ENCODE measurements around the gene FOXRED2.
"Not testable (repeated sequence)": the region's sequence is repeated elsewhere in the genome, so short reads cannot be mapped to it uniquely, and the experiment has no call there.

FOXRED2 gene

GRCh38 chr22:36506637-36507517, at the start of gene FOXRED2:
TSS of gene FOXRED2 (minus strand) at chr22:36507040. CDS start at chr22:36506422, 618 bp downstream.
- in situ Hi-C loops (cut with MboI; ENCODE audit: low sequenced_read_pairs), result no loop called here

GRCh38 chr22:36554098-36554497, 47.3 kb upstream of the FOXRED2 start:
- in situ Hi-C loops (cut with MboI; ENCODE audit: low sequenced_read_pairs), result no loop called here

GRCh38 chr22:36552289-36552688, 45.4 kb upstream of the FOXRED2 start:
- in situ Hi-C loops (cut with MboI; ENCODE audit: low sequenced_read_pairs), result no loop called here

DNA sequence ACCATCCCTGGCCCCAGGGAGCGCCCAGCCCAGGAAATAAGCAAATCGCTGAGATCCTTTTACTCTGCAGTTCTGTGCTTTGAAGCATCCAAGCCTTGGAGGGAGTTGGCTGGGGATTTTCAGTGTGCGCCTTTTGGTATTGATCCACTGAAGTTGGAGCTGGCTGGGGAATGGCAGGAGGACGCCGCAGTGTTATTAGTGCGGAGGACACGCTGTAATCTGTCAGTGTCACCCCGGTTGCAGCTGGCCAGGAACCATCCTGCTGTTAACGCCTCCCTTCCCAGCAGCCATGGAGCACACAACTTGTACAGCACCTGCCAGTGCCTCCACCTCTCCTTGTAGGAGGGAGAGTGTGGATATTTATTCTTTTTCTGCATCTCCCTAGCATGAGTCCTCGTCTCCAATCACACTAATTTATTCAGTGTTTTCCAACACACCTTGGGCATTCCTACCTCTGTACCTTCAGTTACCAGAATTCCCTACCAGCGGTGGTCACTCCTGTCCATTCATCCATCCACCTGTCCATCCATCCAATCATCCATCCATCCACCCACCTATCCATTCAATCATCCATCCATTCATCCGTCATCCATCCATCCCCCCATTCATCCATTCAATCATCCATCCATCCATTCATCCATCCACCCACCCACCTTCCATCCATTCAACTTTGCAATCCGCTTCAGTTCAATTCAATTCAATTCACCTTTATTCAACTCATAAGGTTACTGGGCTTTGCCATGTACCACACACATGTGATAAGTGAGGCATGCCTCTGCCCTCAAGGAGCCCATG, 44.1 kb upstream of the FOXRED2 start:
- in situ Hi-C loops (cut with MboI; ENCODE audit: low sequenced_read_pairs), result no loop called here

DNA sequence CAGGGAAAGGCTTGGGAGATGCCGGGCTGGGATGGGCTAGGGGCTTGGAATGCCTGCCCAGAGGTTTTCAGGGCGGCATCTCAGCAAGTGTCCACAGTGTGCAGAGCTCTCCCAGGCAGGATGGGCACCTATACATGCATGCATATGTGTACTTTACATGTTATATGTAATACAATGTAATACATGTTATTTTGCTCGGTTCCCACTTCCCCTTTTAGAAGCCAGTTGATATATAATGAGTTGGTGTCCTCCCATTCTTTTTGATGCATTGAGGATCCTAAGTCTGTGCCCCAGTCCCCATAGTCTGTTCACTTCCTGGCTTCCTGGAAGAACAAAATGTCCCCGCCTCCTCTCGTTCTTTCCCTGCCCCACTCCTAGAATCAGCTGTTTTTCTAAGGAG, 42.2 kb upstream of the FOXRED2 start:
- in situ Hi-C loops (cut with MboI; ENCODE audit: low sequenced_read_pairs), result no loop called here

- in situ Hi-C loops (cut with MboI; ENCODE audit: low sequenced_read_pairs), result no loop called here
Measured at GRCh38 chr22:36548606-36549005, 41.8 kb upstream of the FOXRED2 start.

- in situ Hi-C loops (cut with MboI; ENCODE audit: low sequenced_read_pairs), result no loop called here
Measured at GRCh38 chr22:36546932-36547331, 40.1 kb upstream of the FOXRED2 start.

GRCh38 chr22:36546092-36546804, 39.4 kb upstream of the FOXRED2 start:
- in situ Hi-C loops (cut with MboI; ENCODE audit: low sequenced_read_pairs), result no loop called here

DNA sequence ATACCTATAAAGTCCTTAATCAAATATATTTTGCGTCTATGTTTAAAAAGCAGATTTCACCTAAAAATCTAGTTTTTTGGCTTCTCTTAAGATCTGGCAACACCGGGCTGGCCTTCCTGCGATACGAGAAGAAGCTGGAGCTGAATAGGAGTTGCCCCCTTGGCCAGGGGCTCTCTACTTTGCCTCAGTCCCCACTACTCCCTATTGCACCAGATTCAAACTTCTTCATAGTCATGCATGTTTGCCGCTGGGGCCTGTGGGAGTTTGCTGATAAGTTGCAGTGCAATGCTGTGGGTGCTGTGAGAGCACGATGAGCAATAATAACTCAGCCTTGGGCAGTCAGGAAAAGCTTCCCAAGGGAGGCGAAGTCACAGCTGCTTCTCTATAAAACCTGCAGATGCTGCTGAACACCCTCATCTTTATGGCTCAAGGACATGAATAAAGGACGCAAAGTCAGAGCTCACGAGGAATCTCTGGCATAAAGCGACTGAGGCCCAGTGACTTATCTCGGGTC, 37.3 kb upstream of the FOXRED2 start:
- in situ Hi-C loops (cut with MboI; ENCODE audit: low sequenced_read_pairs), result no loop called here

GRCh38 chr22:36541831-36542411, 35.1 kb upstream of the FOXRED2 start:
- in situ Hi-C loops (cut with MboI; ENCODE audit: low sequenced_read_pairs), result no loop called here

DNA sequence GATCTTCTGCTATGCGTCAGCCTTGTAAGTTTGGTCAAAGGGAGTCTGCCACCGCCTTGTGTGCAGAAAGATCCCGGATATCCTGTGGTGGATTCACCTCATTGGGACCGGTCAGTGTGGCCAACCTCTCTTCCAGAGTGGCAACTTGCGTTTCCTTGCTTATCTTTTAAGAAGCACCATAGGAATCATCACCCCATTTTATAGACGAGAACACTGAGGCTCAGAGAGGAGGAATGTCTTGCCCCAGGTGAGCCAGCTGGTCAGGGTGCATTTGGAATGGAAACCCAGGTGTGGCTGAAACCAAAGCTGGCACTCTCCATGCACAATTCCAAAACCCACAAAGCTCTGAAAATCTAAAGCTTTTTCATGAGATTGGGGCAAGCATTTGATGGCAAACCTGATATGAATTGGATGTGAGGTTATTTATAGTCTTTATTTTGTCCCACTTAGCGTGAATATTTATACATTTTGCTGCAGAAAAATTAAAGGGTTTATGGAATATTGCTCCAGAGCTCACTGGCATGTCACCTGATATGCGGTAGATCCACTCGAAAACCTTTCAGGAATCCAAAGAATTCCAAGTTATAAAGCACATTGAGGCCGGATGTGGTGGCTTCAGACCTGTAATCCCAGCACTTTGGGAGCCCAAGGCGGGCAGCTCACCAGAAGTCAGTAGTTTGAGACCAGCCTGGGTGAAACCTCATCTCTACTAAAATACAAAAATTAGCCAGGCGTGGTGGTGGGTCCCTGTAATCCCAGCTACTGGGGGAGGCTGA, 34.2 kb upstream of the FOXRED2 start:
- in situ Hi-C loops (cut with MboI; ENCODE audit: low sequenced_read_pairs), result no loop called here

DNA sequence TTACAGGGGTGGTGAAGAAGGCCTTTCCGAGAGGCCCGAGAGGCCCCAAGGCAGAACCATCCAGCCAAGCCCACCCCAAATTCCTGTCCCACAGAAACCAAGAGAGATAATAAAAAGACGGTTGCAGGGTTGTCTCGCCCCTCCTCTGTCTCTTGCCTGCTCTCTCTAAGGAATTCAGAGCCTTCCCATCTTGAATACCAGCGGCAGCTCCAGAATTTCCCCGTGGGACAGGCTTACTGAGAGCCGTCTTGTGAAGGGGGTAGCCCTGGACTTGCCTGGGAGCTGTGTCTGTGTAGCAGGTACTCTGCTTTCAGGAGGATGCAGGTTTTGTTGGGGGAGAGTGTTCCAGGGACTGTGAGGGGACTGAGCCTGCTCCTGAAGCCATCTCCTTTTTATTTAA, 31.7 kb upstream of the FOXRED2 start:
- in situ Hi-C loops (cut with MboI; ENCODE audit: low sequenced_read_pairs), result no loop called here

DNA sequence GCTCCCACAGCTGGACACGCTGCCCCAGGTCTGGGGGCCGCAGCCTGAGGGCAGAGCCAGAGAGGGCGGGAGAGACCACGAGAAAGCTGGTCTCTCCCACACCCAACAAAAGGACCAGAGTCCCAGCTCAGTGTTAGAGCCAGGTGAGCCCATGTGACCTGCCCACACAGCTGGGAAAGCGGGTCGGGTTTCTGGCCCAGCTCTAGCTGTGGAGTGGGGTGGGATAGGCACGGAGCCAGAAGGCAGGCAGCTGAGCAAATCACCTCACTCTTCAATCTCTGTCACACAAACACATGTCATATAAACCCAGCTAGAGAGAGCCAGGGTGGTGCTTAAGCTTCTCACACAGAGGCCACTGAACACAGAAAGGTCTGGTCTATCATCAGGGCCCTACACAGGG, 29.9 kb upstream of the FOXRED2 start:
- in situ Hi-C loops (cut with MboI; ENCODE audit: low sequenced_read_pairs), result no loop called here

DNA sequence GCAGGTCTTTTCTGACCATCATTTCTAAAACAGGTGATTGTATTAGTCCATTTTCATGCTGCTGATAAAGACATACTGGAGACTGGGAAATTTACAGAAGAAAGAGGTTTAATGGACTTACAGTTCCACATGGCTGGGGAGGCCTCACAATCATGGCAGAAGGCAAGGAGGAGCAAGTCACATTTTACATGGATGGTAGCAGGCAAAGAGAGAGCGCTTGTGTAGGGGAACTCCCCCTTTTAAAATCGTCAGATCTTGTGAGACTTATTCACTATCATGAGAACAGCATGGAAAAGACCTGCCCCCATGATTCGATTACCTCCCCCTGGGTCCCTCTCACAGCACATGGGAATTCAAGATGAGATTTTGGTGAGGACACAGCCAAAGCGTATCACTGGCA, 26.5 kb upstream of the FOXRED2 start:
- in situ Hi-C loops (cut with MboI; ENCODE audit: low sequenced_read_pairs), result not testable (repeated sequence)

GRCh38 chr22:36532466-36532865, 25.6 kb upstream of the FOXRED2 start:
- in situ Hi-C loops (cut with MboI; ENCODE audit: low sequenced_read_pairs), result no loop called here

GRCh38 chr22:36528795-36529751, 22.2 kb upstream of the FOXRED2 start, which contains the start of gene EIF3D:
TSS of gene EIF3D (minus strand) at chr22:36529166. CDS start at chr22:36526121, 3,045 bp downstream.
- in situ Hi-C loops (cut with MboI; ENCODE audit: low sequenced_read_pairs), result no loop called here

GRCh38 chr22:36528341-36528740, 21.5 kb upstream of the FOXRED2 start:
- in situ Hi-C loops (cut with MboI; ENCODE audit: low sequenced_read_pairs), result no loop called here

GRCh38 chr22:36522662-36523061, 15.8 kb upstream of the FOXRED2 start:
- in situ Hi-C loops (cut with MboI; ENCODE audit: low sequenced_read_pairs), result no loop called here

GRCh38 chr22:36520423-36520822, 13.6 kb upstream of the FOXRED2 start:
- in situ Hi-C loops (cut with MboI; ENCODE audit: low sequenced_read_pairs), result no loop called here

All from HL-60/S4 treated with phorbol 12-myristate 13-acetate at 8.2 ng/mL for 4 days and 3 days (cell line).